PC-9 (cell line): Measurements from ENCODE around the gene MYO1F. TPM values are rescaled to one million over a fixed set of nuclear protein-coding genes. Genes with fewer than 3 reads are reported as not detected.

Experiments used
- BruUV-seq: library from RNA; stranded (reverse); fragments of 400-500 nt; replicated peaks from 2 replicates; lab custom pipeline; 2021; lab: Mats Ljungman, UMichigan
- CTCF ChIA-PET: fragments of 300-600 bp; sonication (Branson Sonifier 250); formaldehyde crosslinking; loops from one replicate; lab custom pipeline; 2022; ENCODE audit warnings: antibody characterized with exemption; lab: Charles Lee
- POLR2A ChIA-PET: fragments of 300-600 bp; sonication (Branson Sonifier 250); formaldehyde crosslinking; loops from one replicate; lab custom pipeline; 2022; ENCODE audit warnings: antibody characterized with exemption; ENCODE audit not compliant: unreplicated experiment; lab: Charles Lee
- DNase-seq, 2 experiments: peaks; one replicate each; pipeline versions ENCODE4 v3.0.0 to v3.0.0-alpha.2; 2015 to 2022; ENCODE audit warnings: mixed read lengths in 1 of 2
- H2AFZ ChIP-seq: fragments of 200-600 bp; sonication (generic); 2 replicates; pipeline ENCODE4 v1.8.1; 2017; ENCODE audit warnings: antibody characterized with exemption
- H3F3A ChIP-seq: fragments of 200-600 bp; sonication (generic); 2 replicates; pipeline ENCODE4 v1.8.1; 2017; ENCODE audit warnings: antibody characterized with exemption, mild to moderate bottlenecking, low read depth; ENCODE audit not compliant: insufficient read depth
- H3K27ac ChIP-seq: fragments of 200-600 bp; sonication (generic); 2 replicates; pipeline ENCODE4 v1.6.1; 2016; ENCODE audit warnings: mixed run types
- H3K27me3 ChIP-seq: fragments of 200-600 bp; sonication (generic); 2 replicates; pipeline ENCODE4 v1.6.1; 2016; ENCODE audit warnings: low read depth, mixed run types; ENCODE audit not compliant: insufficient read depth
- H3K36me3 ChIP-seq: fragments of 200-600 bp; sonication (generic); 2 replicates; pipeline ENCODE4 v1.6.1; 2016; ENCODE audit warnings: low read depth, mixed run types
- H3K4me1 ChIP-seq: fragments of 200-600 bp; sonication (generic); replicated peaks from 2 replicates; pipeline ENCODE4 v1.6.1; 2016; ENCODE audit warnings: mixed run types; ENCODE audit not compliant: insufficient read depth
- H3K4me2 ChIP-seq: fragments of 200-600 bp; sonication (generic); 2 replicates; pipeline ENCODE4 v1.6.1; 2017; ENCODE audit warnings: mixed run types
- H3K4me3 ChIP-seq: fragments of 200-600 bp; sonication (generic); 2 replicates; pipeline ENCODE4 v1.6.1; 2016; ENCODE audit warnings: mixed run types
- H3K79me2 ChIP-seq: fragments of 200-600 bp; sonication (generic); 2 replicates; pipeline ENCODE4 v1.6.1; 2017; ENCODE audit warnings: low read depth, mixed run types
- H3K9me2 ChIP-seq: fragments of 200-600 bp; sonication (generic); 2 replicates; pipeline ENCODE4 v1.8.1; 2017; ENCODE audit warnings: mild to moderate bottlenecking; ENCODE audit not compliant: insufficient read depth
- H3K9me3 ChIP-seq: fragments of 200-600 bp; sonication (generic); 2 replicates; pipeline ENCODE4 v1.8.1; 2016; ENCODE audit warnings: low read depth; ENCODE audit not compliant: insufficient read depth
- H4K20me1 ChIP-seq: fragments of 200-600 bp; sonication (generic); 2 replicates; pipeline ENCODE4 v1.8.1; 2017; ENCODE audit not compliant: insufficient read depth
- CTCF ChIP-seq: fragments of 200-600 bp; sonication (generic); conservative IDR thresholded peaks from 2 replicates; pipeline ENCODE4 v1.6.1; 2017; ENCODE audit warnings: mixed run types, antibody characterized with exemption, mild to moderate bottlenecking, moderate library complexity
- EZH2 ChIP-seq: fragments of 200-600 bp; sonication (generic); IDR thresholded peaks from 2 replicates; pipeline ENCODE4 v1.8.0; 2017; ENCODE audit warnings: antibody characterized with exemption, low read depth
- intact Hi-C: fragments of 100-400 bp; cut with micrococcal nuclease; formaldehyde crosslinking; loops from one replicate; pipeline ENCODE4 v1.10.0; 2022; ENCODE audit not compliant: unreplicated experiment
- total RNA-seq: library from RNA; stranded (reverse); gene quantifications from 2 replicates; pipeline ENCODE4 v1.2.3, GENCODE V29; 2021

MYO1F gene
- total RNA-seq, 1 experiment from 2014 or later = 1.3 TPM

GRCh38 chr19:8601796-8602195 is 24.6 kb upstream of the MYO1F start:
- BruUV-seq = no TSS peak
- peaks cover 85% of the 10 kb centered on the region for H3K27me3 ChIP-seq
- no peak for TF ChIP-seq EZH2
- TF ChIP-seq CTCF = no peak
- no peaks in the 10 kb centered on the region for H3K79me2 ChIP-seq
- peaks cover 6% of the 10 kb centered on the region; the same call in 1 of the 2 replicates for H3K9me3 ChIP-seq
- H3K4me3 ChIP-seq = no peak overlapping the region
- H2AFZ ChIP-seq = no peak overlapping the region
- intact Hi-C loops = no loop called here
- DNase-seq = peak in 1 of 2 experiments; percentile 47
- H3K4me1 ChIP-seq = no peaks in the 10 kb centered on the region
- ChIA-PET POLR2A (no interaction called here), CTCF (no interaction called here)
- H3K27ac ChIP-seq = no peak overlapping the region
- no peak overlapping the region for H3K4me2 ChIP-seq
- H4K20me1 ChIP-seq = no peaks in the 10 kb centered on the region
- H3K9me2 ChIP-seq = no peaks in the 10 kb centered on the region
- no peaks in the 10 kb centered on the region for H3K36me3 ChIP-seq
- H3F3A ChIP-seq = no peaks in the 10 kb centered on the region; the same call in 1 of the 2 replicates

- no peaks in the 10 kb centered on the region for H3K4me1 ChIP-seq
- intact Hi-C loops = no loop called here
- DNase-seq = no peak
- H3K27ac ChIP-seq = no peak overlapping the region
- ChIA-PET CTCF (no interaction called here), POLR2A (no interaction called here)
- no TSS peak for BruUV-seq
- TF ChIP-seq EZH2 (no peak), CTCF (no peak)
- no peak overlapping the region for H2AFZ ChIP-seq
- H4K20me1 ChIP-seq = no peaks in the 10 kb centered on the region
- peaks cover 6% of the 10 kb centered on the region; the same call in 1 of the 2 replicates for H3K9me3 ChIP-seq
- no peaks in the 10 kb centered on the region for H3K79me2 ChIP-seq
- no peaks in the 10 kb centered on the region; the same call in 1 of the 2 replicates for H3F3A ChIP-seq
- no peak overlapping the region for H3K4me2 ChIP-seq
- H3K4me3 ChIP-seq = no peak overlapping the region
- H3K36me3 ChIP-seq = no peaks in the 10 kb centered on the region
- peaks cover 86% of the 10 kb centered on the region for H3K27me3 ChIP-seq
- H3K9me2 ChIP-seq = no peaks in the 10 kb centered on the region
Measured at GRCh38 chr19:8600816-8601215, 23.6 kb upstream of the MYO1F start.

- POLR2A ChIA-PET = no interaction called here
- no peak for DNase-seq
- Histone ChIP-seq H3K27ac (no peak overlapping the region), H3K4me2 (no peak overlapping the region), H3K36me3 (no peaks in the 10 kb centered on the region), H3K9me2 (no peaks in the 10 kb centered on the region), H2AFZ (no peak overlapping the region), H3K79me2 (no peaks in the 10 kb centered on the region), H3K4me1 (no peaks in the 10 kb centered on the region), H4K20me1 (no peaks in the 10 kb centered on the region), H3K9me3 (peaks cover 6% of the 10 kb centered on the region; the same call in 1 of the 2 replicates), H3F3A (no peaks in the 10 kb centered on the region; the same call in 1 of the 2 replicates), H3K27me3 (peaks cover 92% of the 10 kb centered on the region), H3K4me3 (no peak overlapping the region)
- CTCF ChIA-PET = no interaction called here
- intact Hi-C loops = no loop called here
- TF ChIP-seq EZH2 (no peak), CTCF (no peak)
- BruUV-seq = no TSS peak
Measured at GRCh38 chr19:8600064-8600463, 22.8 kb upstream of the MYO1F start.
